ENCODE results near the gene IDH3B. TPM values are rescaled to one million over a fixed set of nuclear protein-coding genes. Genes with fewer than 3 reads are reported as not detected.
A peak's percentile ranks its signal among the peaks of the same experiment; 100 is the strongest.

The IDH3B gene
- total and polyA plus RNA-seq, 9 of the 15 experiments (the other 6 are each of a cell fraction or from before 2014, with no cell fraction given): 91.7 to 224 (median 155) TPM

DNA sequence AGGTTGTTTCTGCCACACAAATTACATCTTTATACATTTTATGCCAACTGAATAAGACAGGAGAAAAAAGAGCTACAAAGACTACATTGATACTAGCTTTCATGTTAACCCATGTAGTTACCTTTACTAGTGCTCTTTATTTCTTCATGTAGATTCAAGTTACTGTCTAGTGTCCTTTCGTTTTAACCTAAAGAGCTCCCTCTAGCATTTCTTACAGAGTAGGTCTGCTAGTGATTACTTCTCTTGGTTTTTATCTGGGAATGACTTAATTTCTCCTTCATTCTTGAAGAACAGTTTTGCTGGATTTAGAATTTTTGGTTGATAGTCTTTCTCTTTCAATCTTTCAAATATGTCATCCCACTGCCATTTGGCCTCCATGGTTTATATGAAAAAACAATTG lies 32.8 kb downstream of the IDH3B start:
- in situ Hi-C loops (cut with MboI) (no loop called here), intact Hi-C loops (cut with micrococcal nuclease) (no loop called here)
- TF ChIP-seq RAD21 (CRISPR knock-in tag; conservative IDR thresholded peaks at IDR 0.05 in 1 of 2, IDR thresholded peaks at IDR 0.05 in 1 of 2): peak in 1 of 2 experiments; percentile 24; a peak in 1 of 4 replicates
- no peak for TF ChIP-seq RBM17 (IDR thresholded peaks at IDR 0.05; ENCODE audit: borderline replicate concordance, low read depth, low read length)
- Histone ChIP-seq H3K4me1 (replicated peaks in 1 of 2; ENCODE audit: control insufficient read depth in 2 of 2, insufficient read depth in 2 of 2, low read length in 2 of 2) (no peaks in the 10 kb centered on the region), H3K9me3 (replicated peaks; ENCODE audit: control insufficient read depth, insufficient read depth, low read depth, low read length) (no peaks in the 10 kb centered on the region), H3K9ac (ENCODE audit: insufficient read depth in 1 of 2, low read depth in 2 of 2, low read length in 2 of 2) (no peak overlapping the region), H3K4me3 (no peak overlapping the region), H4K20me1 (replicated peaks; ENCODE audit: control insufficient read depth, insufficient read depth, low read length) (no peaks in the 10 kb centered on the region), H3K9me1 (ENCODE audit: control insufficient read depth, insufficient read depth, low read length) (no peaks in the 10 kb centered on the region), H3K4me2 (ENCODE audit: insufficient read depth, low read length) (no peak overlapping the region), H2AFZ (ENCODE audit: low read depth, low read length) (no peak overlapping the region), H3K36me3 (ENCODE audit: control insufficient read depth, insufficient read depth, low read length) (no peaks in the 10 kb centered on the region), H3K79me2 (ENCODE audit: control insufficient read depth, insufficient read depth, low read length) (no peaks in the 10 kb centered on the region), H3K27me3 (ENCODE audit: control insufficient read depth in 2 of 2, insufficient read depth in 2 of 2, low read length in 2 of 2) (no peaks in the 10 kb centered on the region), H3K27ac (ENCODE audit: extremely low read depth, low read depth, low read length) (no peak overlapping the region)
- no TSS peak for BruUV-seq (replicated peaks)
- WGBS (ENCODE audit: insufficient coverage, low coverage, missing lambda C conversion rate): 0% methylated on average over 1 of the region's 1 CpG
- CTCF ChIA-PET (ENCODE audit: low intra/inter-chr PET ratio): no interaction called here
- POLR2A ChIA-PET: no interaction called here
- ATAC-seq (no peak), DNase-seq (ENCODE audit: extremely low read depth in 1 of 4, low spot score in 3 of 4) (no peak), FAIRE-seq (no peak)

DNA sequence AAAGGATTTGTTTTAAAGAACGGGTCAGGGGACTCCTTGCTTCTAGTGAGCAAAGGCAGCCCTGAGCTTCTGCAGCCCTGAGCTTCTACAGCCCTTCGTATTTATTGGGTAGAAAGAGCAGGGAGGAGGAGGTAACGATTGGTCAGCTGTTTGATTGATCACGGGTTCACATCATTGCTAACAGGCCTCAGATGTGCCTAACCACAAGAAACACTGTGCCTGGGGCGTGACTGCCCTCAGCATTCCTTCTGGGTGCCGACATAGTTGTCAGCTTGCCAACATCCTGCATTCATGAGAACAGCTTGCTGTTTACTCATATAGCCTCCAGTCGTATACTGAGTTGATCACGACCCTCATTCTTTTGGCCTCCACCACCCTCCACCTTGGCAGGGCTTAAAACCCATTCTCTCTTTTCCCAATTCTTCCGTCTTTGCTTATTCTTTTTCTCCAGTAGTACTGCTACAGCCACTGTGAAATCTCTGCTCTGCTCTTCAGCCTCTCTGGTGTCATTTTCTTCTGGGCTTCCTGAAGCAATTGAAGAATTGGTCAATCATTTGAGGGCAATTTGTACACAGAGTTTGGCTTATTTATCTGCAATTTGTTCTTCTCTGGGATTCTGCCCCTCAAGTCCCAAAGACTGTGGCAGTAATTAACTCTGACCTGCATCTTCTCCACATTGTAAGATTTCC lies 37.0 kb downstream of the IDH3B start:
- peaks cover 7 to 10% of the 10 kb centered on the region in 2 experiments; a peak in 3 of 5 replicates for H3K27me3 ChIP-seq (ENCODE audit: control insufficient read depth in 2 of 2, insufficient read depth in 2 of 2, low read length in 2 of 2)
- H3K9me1 ChIP-seq (ENCODE audit: control insufficient read depth, insufficient read depth, low read length): no peaks in the 10 kb centered on the region
- no peak overlapping the region for H3K4me2 ChIP-seq (ENCODE audit: insufficient read depth, low read length)
- POLR2A ChIA-PET: no interaction called here
- H3K27ac ChIP-seq (ENCODE audit: extremely low read depth, low read depth, low read length): no peak overlapping the region
- CTCF ChIA-PET (ENCODE audit: low intra/inter-chr PET ratio): no interaction called here
- H4K20me1 ChIP-seq (replicated peaks; ENCODE audit: control insufficient read depth, insufficient read depth, low read length): no peaks in the 10 kb centered on the region
- WGBS (ENCODE audit: insufficient coverage, low coverage, missing lambda C conversion rate): 0% methylated on average over 9 of the region's 9 CpGs
- no peak overlapping the region for H3K4me3 ChIP-seq
- H3K36me3 ChIP-seq (ENCODE audit: control insufficient read depth, insufficient read depth, low read length): no peaks in the 10 kb centered on the region
- in situ Hi-C loops (cut with MboI) (no loop called here), intact Hi-C loops (cut with micrococcal nuclease) (no loop called here)
- no peak overlapping the region for H3K9ac ChIP-seq (ENCODE audit: insufficient read depth in 1 of 2, low read depth in 2 of 2, low read length in 2 of 2)
- no peaks in the 10 kb centered on the region for H3K9me3 ChIP-seq (replicated peaks; ENCODE audit: control insufficient read depth, insufficient read depth, low read depth, low read length)
- DNase-seq (ENCODE audit: extremely low read depth in 1 of 4, low spot score in 3 of 4) (no peak), ATAC-seq (no peak), FAIRE-seq (no peak)
- H2AFZ ChIP-seq (ENCODE audit: low read depth, low read length): no peak overlapping the region
- TF ChIP-seq U2AF1 (optimal IDR thresholded peaks at IDR 0.05; ENCODE audit: low read depth, low read length) (no peak), ZNF561 (CRISPR knock-in tag; conservative IDR thresholded peaks at IDR 0.05) (no peak), NBN (IDR thresholded peaks at IDR 0.05; ENCODE audit: low read depth) (no peak), RAD21 (CRISPR knock-in tag; conservative IDR thresholded peaks at IDR 0.05 in 1 of 2, IDR thresholded peaks at IDR 0.05 in 1 of 2) (no peak), CBX1 (IDR thresholded peaks at IDR 0.05; ENCODE audit: low read depth) (no peak), MTA1 (IDR thresholded peaks at IDR 0.05; ENCODE audit: borderline replicate concordance) (no peak), TRIM28 (IDR thresholded peaks at IDR 0.05) (no peak), ZNF431 (CRISPR knock-in tag; IDR thresholded peaks at IDR 0.05) (no peak)
- TF ChIP-seq, protein P1, sequence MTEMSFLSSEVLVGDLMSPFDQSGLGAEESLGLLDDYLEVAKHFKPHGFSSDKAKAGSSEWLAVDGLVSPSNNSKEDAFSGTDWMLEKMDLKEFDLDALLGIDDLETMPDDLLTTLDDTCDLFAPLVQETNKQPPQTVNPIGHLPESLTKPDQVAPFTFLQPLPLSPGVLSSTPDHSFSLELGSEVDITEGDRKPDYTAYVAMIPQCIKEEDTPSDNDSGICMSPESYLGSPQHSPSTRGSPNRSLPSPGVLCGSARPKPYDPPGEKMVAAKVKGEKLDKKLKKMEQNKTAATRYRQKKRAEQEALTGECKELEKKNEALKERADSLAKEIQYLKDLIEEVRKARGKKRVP (CRISPR knock-in tag; IDR thresholded peaks at IDR 0.05): no peak
- TF ChIP-seq, protein P2, sequence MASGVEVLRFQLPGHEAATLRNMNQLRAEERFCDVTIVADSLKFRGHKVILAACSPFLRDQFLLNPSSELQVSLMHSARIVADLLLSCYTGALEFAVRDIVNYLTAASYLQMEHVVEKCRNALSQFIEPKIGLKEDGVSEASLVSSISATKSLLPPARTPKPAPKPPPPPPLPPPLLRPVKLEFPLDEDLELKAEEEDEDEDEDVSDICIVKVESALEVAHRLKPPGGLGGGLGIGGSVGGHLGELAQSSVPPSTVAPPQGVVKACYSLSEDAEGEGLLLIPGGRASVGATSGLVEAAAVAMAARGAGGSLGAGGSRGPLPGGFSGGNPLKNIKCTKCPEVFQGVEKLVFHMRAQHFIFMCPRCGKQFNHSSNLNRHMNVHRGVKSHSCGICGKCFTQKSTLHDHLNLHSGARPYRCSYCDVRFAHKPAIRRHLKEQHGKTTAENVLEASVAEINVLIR (CRISPR knock-in tag; IDR thresholded peaks at IDR 0.05): no peak
- BruUV-seq (replicated peaks): no TSS peak
- no peaks in the 10 kb centered on the region for H3K4me1 ChIP-seq (replicated peaks in 1 of 2; ENCODE audit: control insufficient read depth in 2 of 2, insufficient read depth in 2 of 2, low read length in 2 of 2)
- no peaks in the 10 kb centered on the region for H3K79me2 ChIP-seq (ENCODE audit: control insufficient read depth, insufficient read depth, low read length)

Measured in K562 (cell line).